ENCODE results near the gene CDH3. TPM values are rescaled to one million over a fixed set of nuclear protein-coding genes. Genes with fewer than 3 reads are reported as not detected.

CDH3 gene
- total RNA-seq, 6 donors from 2014 or later = 3.6 to 12.3 (median 9.9) TPM

- TF ChIP-seq, protein P1, sequence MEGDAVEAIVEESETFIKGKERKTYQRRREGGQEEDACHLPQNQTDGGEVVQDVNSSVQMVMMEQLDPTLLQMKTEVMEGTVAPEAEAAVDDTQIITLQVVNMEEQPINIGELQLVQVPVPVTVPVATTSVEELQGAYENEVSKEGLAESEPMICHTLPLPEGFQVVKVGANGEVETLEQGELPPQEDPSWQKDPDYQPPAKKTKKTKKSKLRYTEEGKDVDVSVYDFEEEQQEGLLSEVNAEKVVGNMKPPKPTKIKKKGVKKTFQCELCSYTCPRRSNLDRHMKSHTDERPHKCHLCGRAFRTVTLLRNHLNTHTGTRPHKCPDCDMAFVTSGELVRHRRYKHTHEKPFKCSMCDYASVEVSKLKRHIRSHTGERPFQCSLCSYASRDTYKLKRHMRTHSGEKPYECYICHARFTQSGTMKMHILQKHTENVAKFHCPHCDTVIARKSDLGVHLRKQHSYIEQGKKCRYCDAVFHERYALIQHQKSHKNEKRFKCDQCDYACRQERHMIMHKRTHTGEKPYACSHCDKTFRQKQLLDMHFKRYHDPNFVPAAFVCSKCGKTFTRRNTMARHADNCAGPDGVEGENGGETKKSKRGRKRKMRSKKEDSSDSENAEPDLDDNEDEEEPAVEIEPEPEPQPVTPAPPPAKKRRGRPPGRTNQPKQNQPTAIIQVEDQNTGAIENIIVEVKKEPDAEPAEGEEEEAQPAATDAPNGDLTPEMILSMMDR (IDR thresholded peaks at IDR 0.05) = no peak
- no peak for TF ChIP-seq POLR2A (IDR thresholded peaks at IDR 0.05)
- TF ChIP-seq POLR2AphosphoS5 (IDR thresholded peaks at IDR 0.05) = no peak
- TF ChIP-seq EP300 (IDR thresholded peaks at IDR 0.05) = no peak
- Histone ChIP-seq H3K4me3 (no peak overlapping the region), H3K36me3 (no peaks in the 10 kb centered on the region), H3K27ac (no peak overlapping the region), H3K9me3 (no peaks in the 10 kb centered on the region), H3K27me3 (no peaks in the 10 kb centered on the region), H3K4me1 (no peaks in the 10 kb centered on the region)
- DNase-seq (no peak), ATAC-seq (ENCODE audit: low FRiP score in 2 of 2) (no peak)
- WGBS, 2 donors = 74 to 78% methylated on average over 12 of the region's 12 CpGs
These were observed 77.3 kb downstream of the CDH3 start for GRCh38 chr16:68722119-68723024.

GRCh38 chr16:68724797-68725196, 79.7 kb downstream of the CDH3 start:
- ATAC-seq (ENCODE audit: low FRiP score in 2 of 2) (no peak), DNase-seq (no peak)
- no peaks in the 10 kb centered on the region for H3K27me3 ChIP-seq
- 39 to 73% methylated on average over 2 to 3 of the region's 3 CpGs for WGBS, 2 donors
- TF ChIP-seq POLR2A (IDR thresholded peaks at IDR 0.05) = no peak
- TF ChIP-seq, protein P1 (IDR thresholded peaks at IDR 0.05) = no peak
- no peaks in the 10 kb centered on the region for H3K36me3 ChIP-seq
- no peaks in the 10 kb centered on the region for H3K9me3 ChIP-seq
- no peak overlapping the region for H3K4me3 ChIP-seq
- H3K27ac ChIP-seq = no peak overlapping the region
- H3K4me1 ChIP-seq = no peaks in the 10 kb centered on the region

GRCh38 chr16:68728523-68728922, 83.4 kb downstream of the CDH3 start:
- no peak for ATAC-seq (ENCODE audit: low FRiP score in 2 of 2)
- WGBS, 2 donors = 80 to 81% methylated on average over 4 of the region's 4 CpGs
- Histone ChIP-seq H3K27ac (no peak overlapping the region), H3K27me3 (no peaks in the 10 kb centered on the region), H3K4me1 (peaks cover 0 to 6% (median 2%) of the 10 kb centered on the region in 4 donors), H3K36me3 (no peaks in the 10 kb centered on the region), H3K9me3 (no peaks in the 10 kb centered on the region), H3K4me3 (no peak overlapping the region)
- no peak for TF ChIP-seq POLR2AphosphoS5 (IDR thresholded peaks at IDR 0.05)
- TF ChIP-seq, protein P1 (IDR thresholded peaks at IDR 0.05) = no peak
- no peak for TF ChIP-seq EP300 (IDR thresholded peaks at IDR 0.05)
- no peak for DNase-seq

DNA sequence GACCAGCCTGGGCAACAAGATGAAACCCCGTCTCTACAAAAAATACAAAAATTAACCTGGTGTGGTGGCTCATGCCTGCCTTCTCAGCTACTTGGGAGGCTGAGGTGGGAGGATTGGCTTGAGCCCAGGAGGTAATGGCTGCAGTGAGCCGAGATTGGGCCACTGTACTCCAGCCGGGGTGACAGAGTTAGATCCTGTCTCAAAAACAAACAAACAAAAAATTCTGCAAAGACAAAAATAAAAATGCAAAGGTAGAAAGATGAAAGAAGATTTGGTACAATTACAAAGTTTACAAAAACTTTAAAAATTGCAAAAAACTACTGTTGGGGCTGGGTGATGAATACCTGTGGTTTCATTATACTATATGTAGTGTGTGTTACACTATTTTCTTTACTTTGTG, 86.5 kb downstream of the CDH3 start:
- peaks cover 0 to 7% (median 2%) of the 10 kb centered on the region in 4 donors for H3K4me1 ChIP-seq
- DNase-seq = no peak
- 39 to 40% methylated on average over 3 of the region's 3 CpGs for WGBS, 2 donors
- TF ChIP-seq, protein P1 (IDR thresholded peaks at IDR 0.05) = no peak
- TF ChIP-seq POLR2AphosphoS5 (IDR thresholded peaks at IDR 0.05) (no peak), EP300 (IDR thresholded peaks at IDR 0.05) (no peak)
- no peak for ATAC-seq (ENCODE audit: low FRiP score in 2 of 2)
- no peaks in the 10 kb centered on the region for H3K9me3 ChIP-seq
- no peak overlapping the region for H3K4me3 ChIP-seq
- no peaks in the 10 kb centered on the region for H3K36me3 ChIP-seq
- H3K27me3 ChIP-seq = peaks cover 0 to 5% (median 2%) of the 10 kb centered on the region in 4 donors
- H3K27ac ChIP-seq = no peak overlapping the region
